Anterior cingulate cortex (tissue), 58 donors: ENCODE results near the gene C20orf144.

Experiments used
- DNase-seq, 58 donors: peaks; one replicate each; lab custom pipeline; 2025; lab: John Stamatoyannopoulos, UW

Gene C20orf144

GRCh38 chr20:33709905-33710541, 47.9 kb downstream of the C20orf144 start:
- no peak for DNase-seq

DNA sequence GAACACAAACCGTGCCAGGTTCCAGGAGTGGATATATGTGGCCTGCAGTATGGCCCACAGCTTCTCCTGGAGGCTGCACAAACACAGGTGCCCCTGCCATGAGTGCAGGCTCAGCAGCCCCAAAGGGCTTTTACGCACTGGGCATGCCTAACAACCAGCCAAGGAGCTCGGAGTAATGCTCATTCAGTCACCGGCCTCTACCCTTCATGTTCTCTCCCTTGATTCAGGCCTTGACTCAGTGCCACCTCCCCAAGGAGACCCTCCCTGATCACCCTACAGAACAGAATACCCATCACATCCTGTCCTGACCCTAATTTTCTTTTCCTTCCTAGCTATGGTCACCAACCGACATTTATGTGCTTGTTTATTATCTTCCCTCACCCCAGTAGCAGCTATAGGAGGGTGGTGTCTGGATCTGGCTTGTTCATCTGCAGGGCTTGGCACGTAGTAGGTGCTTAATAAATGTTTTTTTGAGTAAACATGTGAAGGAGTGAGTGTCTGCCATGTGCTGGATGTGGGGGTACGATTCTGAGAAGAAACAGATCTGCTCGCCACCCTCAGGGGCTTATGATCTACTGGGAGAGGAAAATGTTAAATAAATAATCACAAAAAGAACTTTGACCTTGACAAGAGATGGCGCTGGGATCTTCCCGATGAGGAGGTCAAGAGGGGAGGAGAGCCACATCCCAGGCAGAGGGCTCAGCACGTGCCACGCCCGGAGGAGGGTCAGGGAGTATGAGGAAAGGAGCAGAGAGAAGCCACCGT, 48.7 kb downstream of the C20orf144 start:
- DNase-seq = no peak

DNA sequence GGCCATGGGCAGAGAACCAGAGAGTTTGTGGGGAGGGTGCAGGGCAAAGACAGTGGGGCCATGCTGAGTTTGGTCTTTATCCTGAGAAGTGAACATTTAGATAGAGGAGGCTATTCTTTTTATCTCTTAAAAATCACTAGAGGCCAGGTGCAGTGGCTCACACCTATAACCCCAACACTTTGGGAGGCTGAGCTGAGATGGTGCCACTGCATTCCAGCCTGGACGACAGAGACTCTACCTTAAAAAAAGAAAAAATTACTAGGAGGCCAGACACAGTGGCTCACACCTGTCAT, 49.3 kb downstream of the C20orf144 start:
- DNase-seq = no peak
